A673 (cell line): Measurements from ENCODE around the gene ZNF841. TPM values are rescaled to one million over a fixed set of nuclear protein-coding genes. Genes with fewer than 3 reads are reported as not detected.
"Not testable (repeated sequence)": the region's sequence is repeated elsewhere in the genome, so short reads cannot be mapped to it uniquely, and the experiment has no call there.

Experiments
- BruUV-seq: library from RNA; stranded (reverse); fragments of 400-500 nt; replicated peaks from 2 replicates; lab custom pipeline; 2021; lab: Mats Ljungman, UMichigan
- CTCF ChIA-PET: fragments of 300-600 bp; sonication (Branson Sonifier 250); formaldehyde crosslinking; loops from one replicate; lab custom pipeline; 2022; ENCODE audit warnings: antibody characterized with exemption; lab: Charles Lee
- POLR2A ChIA-PET: fragments of 300-600 bp; sonication (Branson Sonifier 250); formaldehyde crosslinking; loops from one replicate; lab custom pipeline; 2022; ENCODE audit warnings: antibody characterized with exemption; ENCODE audit not compliant: low non-redundant PET; lab: Charles Lee
- DNase-seq: peaks from one replicate; pipeline ENCODE4 v3.0.0-alpha.2; 2015; ENCODE audit warnings: low spot score
- H3K27ac ChIP-seq: fragments of 200-600 bp; sonication (generic); 2 replicates; pipeline ENCODE4 v1.5.1; 2016; ENCODE audit warnings: mixed run types, low read depth, mild to moderate bottlenecking, mixed read lengths, antibody characterized with exemption, low read length; ENCODE audit not compliant: poor library complexity, severe bottlenecking
- H3K27me3 ChIP-seq: fragments of 200-600 bp; sonication (generic); replicated peaks from 2 replicates; pipeline ENCODE4 v1.6.1; 2017; ENCODE audit warnings: mixed run types, low read depth, mild to moderate bottlenecking, mixed read lengths, antibody characterized with exemption, low read length; ENCODE audit not compliant: insufficient read depth, poor library complexity
- H3K36me3 ChIP-seq: fragments of 200-600 bp; sonication (generic); 2 replicates; pipeline ENCODE4 v1.6.1; 2016; ENCODE audit warnings: mixed run types, mild to moderate bottlenecking, mixed read lengths, antibody characterized with exemption, low read length; ENCODE audit not compliant: insufficient read depth, poor library complexity, severe bottlenecking
- H3K4me1 ChIP-seq: fragments of 200-600 bp; sonication (generic); 2 replicates; pipeline ENCODE4 v1.6.1; 2017; ENCODE audit warnings: mixed run types, mild to moderate bottlenecking, mixed read lengths, antibody characterized with exemption, low read length; ENCODE audit not compliant: insufficient read depth, poor library complexity, severe bottlenecking
- H3K4me3 ChIP-seq: fragments of 200-600 bp; sonication (generic); 2 replicates; pipeline ENCODE4 v1.5.1; 2016; ENCODE audit warnings: low read depth, mixed run types, mild to moderate bottlenecking, mixed read lengths, low read length; ENCODE audit not compliant: poor library complexity, severe bottlenecking
- H3K9me3 ChIP-seq: fragments of 200-600 bp; sonication (generic); 2 replicates; pipeline ENCODE4 v1.6.1; 2016; ENCODE audit warnings: mixed run types, low read depth, mild to moderate bottlenecking, mixed read lengths, antibody characterized with exemption, low read length; ENCODE audit not compliant: poor library complexity, severe bottlenecking
- CTCF ChIP-seq: fragments of 300-800, 200-600 bp; sonication (generic); conservative IDR thresholded peaks from 2 replicates; pipeline ENCODE4 v1.5.1; 2017; ENCODE audit warnings: low read depth, mild to moderate bottlenecking, antibody characterized with exemption, low read length, moderate library complexity, mixed read lengths
- EZH2 ChIP-seq: fragments of 200-600 bp; sonication (generic); IDR thresholded peaks from 2 replicates; pipeline ENCODE4 v1.6.1; 2017; ENCODE audit warnings: borderline replicate concordance, low read depth, mild to moderate bottlenecking, mixed read lengths, antibody characterized with exemption, low read length; ENCODE audit not compliant: poor library complexity, severe bottlenecking
- intact Hi-C: fragments of 100-400 bp; cut with micrococcal nuclease; formaldehyde crosslinking; loops from one replicate; pipeline ENCODE4 v1.10.0; 2022; ENCODE audit not compliant: unreplicated experiment
- total RNA-seq: library from RNA; stranded (reverse); gene quantifications from 2 replicates; pipeline ENCODE4 v1.2.3, GENCODE V29; 2021

ZNF841 gene
- total RNA-seq, 1 experiment from 2014 or later: 15.7 TPM

GRCh38 chr19:52102782-52103181, 7.2 kb upstream of the ZNF841 start:
- no TSS peak for BruUV-seq
- POLR2A ChIA-PET: no interaction called here
- no peaks in the 10 kb centered on the region for H3K27me3 ChIP-seq
- H3K27ac ChIP-seq: no peak overlapping the region
- DNase-seq: no peak
- CTCF ChIA-PET: no interaction called here
- H3K4me3 ChIP-seq: no peak overlapping the region
- H3K9me3 ChIP-seq: peaks cover 37% of the 10 kb centered on the region
- H3K36me3 ChIP-seq: no peaks in the 10 kb centered on the region
- no peaks in the 10 kb centered on the region for H3K4me1 ChIP-seq
- intact Hi-C loops: no loop called here
- TF ChIP-seq CTCF (no peak), EZH2 (no peak)

- Histone ChIP-seq H3K27me3 (no peaks in the 10 kb centered on the region), H3K36me3 (no peaks in the 10 kb centered on the region), H3K4me1 (no peaks in the 10 kb centered on the region), H3K27ac (no peak overlapping the region), H3K4me3 (no peak overlapping the region), H3K9me3 (peaks cover 44% of the 10 kb centered on the region)
- TF ChIP-seq CTCF (no peak), EZH2 (no peak)
- POLR2A ChIA-PET: no interaction called here
- DNase-seq: no peak
- no TSS peak for BruUV-seq
- CTCF ChIA-PET: no interaction called here
- intact Hi-C loops: no loop called here
Measured at GRCh38 chr19:52101866-52102562, 6.4 kb upstream of the ZNF841 start.

- Histone ChIP-seq H3K36me3 (no peaks in the 10 kb centered on the region), H3K9me3 (peaks cover 45% of the 10 kb centered on the region), H3K27ac (no peak overlapping the region), H3K27me3 (no peaks in the 10 kb centered on the region), H3K4me1 (no peaks in the 10 kb centered on the region), H3K4me3 (no peak overlapping the region)
- CTCF ChIA-PET: no interaction called here
- TF ChIP-seq CTCF: no peak
- TF ChIP-seq EZH2: no peak
- no peak for DNase-seq
- POLR2A ChIA-PET: no interaction called here
- intact Hi-C loops: no loop called here
- BruUV-seq: no TSS peak
Measured at GRCh38 chr19:52099497-52100138, 4.1 kb upstream of the ZNF841 start.

- DNase-seq, H3K4me1 ChIP-seq, CTCF ChIA-PET, POLR2A ChIA-PET, H3K27me3 ChIP-seq, H3K27ac ChIP-seq, intact Hi-C loops, BruUV-seq, H3K36me3 ChIP-seq: not testable (repeated sequence)
- Histone ChIP-seq H3K4me3 (peak overlapping the region; percentile 80), H3K9me3 (peaks cover 45% of the 10 kb centered on the region)
Measured at GRCh38 chr19:52096416-52096815, 851 bp upstream of the ZNF841 start.
